HG02571 (cell line): ENCODE measurements around the gene SCARB1.

Experiments
- ATAC-seq: cut with Tn5 transposase; IDR thresholded peaks from one replicate; pipeline ENCODE4 v1.9.1; 2021; ENCODE audit warnings: mild to moderate bottlenecking, moderate library complexity; ENCODE audit not compliant: unreplicated experiment

The SCARB1 gene

GRCh38 chr12:124779161-124780141, 84.2 kb downstream of the SCARB1 start:
- ATAC-seq = peak; percentile 45

GRCh38 chr12:124778411-124778810, 85.3 kb downstream of the SCARB1 start:
- ATAC-seq = no peak

GRCh38 chr12:124777399-124778372, 86.0 kb downstream of the SCARB1 start:
- ATAC-seq = no peak

- no peak for ATAC-seq
These were observed 87.5 kb downstream of the SCARB1 start for GRCh38 chr12:124776125-124776513.

- peak; percentile 70 for ATAC-seq
These were observed 89.0 kb downstream of the SCARB1 start for GRCh38 chr12:124774462-124775167.

GRCh38 chr12:124774054-124774461, 89.6 kb downstream of the SCARB1 start:
- ATAC-seq = peak; percentile 25

GRCh38 chr12:124772289-124773170, 91.1 kb downstream of the SCARB1 start:
- ATAC-seq = no peak

GRCh38 chr12:124771462-124772288, 92.0 kb downstream of the SCARB1 start:
- ATAC-seq = no peak

- ATAC-seq = no peak
These were observed 92.9 kb downstream of the SCARB1 start for GRCh38 chr12:124770728-124771127.

- ATAC-seq = no peak
These were observed 93.7 kb downstream of the SCARB1 start for GRCh38 chr12:124769881-124770512.

- ATAC-seq = no peak
These were observed 94.5 kb downstream of the SCARB1 start for GRCh38 chr12:124769163-124769530.

GRCh38 chr12:124768452-124769162, 95.1 kb downstream of the SCARB1 start:
- ATAC-seq = no peak

GRCh38 chr12:124767066-124767821, 96.4 kb downstream of the SCARB1 start:
- peak; percentile 50 for ATAC-seq

- no peak for ATAC-seq
These were observed 97.0 kb downstream of the SCARB1 start for GRCh38 chr12:124766727-124767065.

GRCh38 chr12:124765581-124766489, 97.8 kb downstream of the SCARB1 start:
- ATAC-seq = no peak
